GM04503 (cell line): Measurements from ENCODE around the gene ADAM17.

Experiments used
- DNase-seq: peaks from one replicate; pipeline ENCODE4 v3.0.0-alpha.2; 2012; ENCODE audit warnings: low read depth

The ADAM17 gene

DNA sequence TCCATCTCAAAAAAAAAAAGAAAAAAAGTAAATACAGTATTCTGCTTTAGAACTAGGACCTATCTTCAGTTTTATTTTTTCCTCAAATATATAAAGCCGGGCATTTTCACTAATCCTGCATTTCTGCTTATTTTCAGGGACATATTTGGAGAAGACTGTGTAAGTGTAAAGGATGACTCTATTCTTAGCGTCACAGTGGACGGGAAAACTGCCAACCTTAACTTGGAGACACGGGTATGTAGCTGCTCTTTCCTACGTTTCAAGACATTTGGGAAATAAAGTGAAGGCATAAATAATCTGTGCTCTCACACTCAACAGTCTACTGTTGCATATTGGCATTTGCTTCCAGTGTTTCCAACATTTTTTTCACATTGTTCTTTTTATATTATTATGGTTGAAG, 84.4 kb downstream of the ADAM17 start:
- DNase-seq = no peak

DNA sequence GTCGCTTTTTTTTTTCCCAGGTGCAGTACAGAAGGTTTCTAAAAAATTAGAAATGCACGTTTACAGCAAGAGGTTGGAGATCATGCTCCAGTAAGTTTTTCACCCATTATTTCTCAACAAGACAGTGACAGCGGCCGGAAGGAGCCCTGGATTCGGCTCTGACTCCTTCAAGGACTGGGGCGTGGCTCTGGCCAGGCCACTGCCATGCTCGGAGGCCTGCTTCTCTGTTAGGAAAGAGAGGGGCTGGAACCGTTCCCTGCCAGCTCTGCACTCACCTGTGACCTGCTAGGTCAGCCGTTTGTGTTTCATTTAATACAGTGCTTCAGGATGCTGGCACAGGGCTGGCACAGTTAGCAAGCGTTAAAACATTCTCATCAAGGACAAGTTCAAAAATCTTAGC, 87.9 kb downstream of the ADAM17 start:
- DNase-seq = no peak

GRCh38 chr2:9466147-9466683, 89.4 kb downstream of the ADAM17 start:
- no peak for DNase-seq

GRCh38 chr2:9465170-9465569, 90.5 kb downstream of the ADAM17 start:
- DNase-seq = no peak

DNA sequence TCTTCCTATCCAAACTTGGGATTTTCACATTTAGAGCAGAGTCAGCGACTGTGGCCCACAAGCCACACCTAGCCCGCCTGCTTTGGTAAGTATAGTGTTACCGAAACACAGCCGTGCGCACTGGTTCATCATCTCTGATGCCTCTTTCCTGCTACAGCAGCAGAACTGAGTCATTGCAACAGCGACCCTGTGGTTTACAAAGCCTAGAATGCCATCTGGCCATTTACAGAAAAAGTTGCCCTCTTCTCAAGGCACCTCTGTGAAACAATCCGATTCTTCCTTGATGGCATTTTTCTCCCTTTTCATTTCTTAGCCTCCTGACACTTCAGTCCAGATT, 92.0 kb downstream of the ADAM17 start:
- no peak for DNase-seq

DNA sequence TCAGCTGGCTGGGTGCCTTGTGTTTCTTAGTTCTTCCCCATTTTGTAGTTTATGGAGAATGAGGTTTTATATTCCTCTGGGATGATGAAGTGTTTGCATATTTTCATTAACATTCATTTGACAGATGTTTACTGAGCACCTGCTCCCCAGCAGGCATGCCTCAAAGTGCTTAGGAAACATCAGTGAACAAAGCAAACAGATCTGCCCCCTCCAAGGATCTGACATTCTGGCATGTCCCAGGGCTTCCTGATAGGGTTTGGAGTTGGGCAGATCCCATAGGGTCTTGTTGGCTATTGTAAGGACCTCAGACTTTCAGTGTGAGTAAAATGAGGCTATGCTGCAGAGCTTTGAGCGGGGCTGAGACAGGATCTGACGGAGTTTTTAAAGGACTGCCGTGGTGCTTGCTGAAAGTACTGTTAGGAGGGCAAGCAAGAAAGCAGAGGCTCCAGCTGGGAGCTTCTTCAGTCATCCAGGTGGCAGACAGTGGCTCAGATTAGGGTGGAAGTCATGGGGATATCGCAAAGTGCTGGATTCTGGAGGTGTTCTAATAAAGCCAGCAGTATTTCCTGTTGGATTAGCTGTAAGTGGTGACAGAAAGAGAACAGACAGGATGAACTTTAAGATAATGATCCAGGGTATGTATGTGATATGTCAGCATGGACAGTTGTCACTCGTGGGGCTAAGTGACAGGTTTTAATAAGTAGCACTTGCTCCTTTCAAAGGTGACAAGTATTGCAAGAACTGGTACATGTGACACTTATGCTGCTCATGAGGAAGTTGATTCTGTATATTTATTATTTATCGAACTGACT, 92.5 kb downstream of the ADAM17 start:
- no peak for DNase-seq

- no peak for DNase-seq
Observed at GRCh38 chr2:9462313-9462712, 93.3 kb downstream of the ADAM17 start.

GRCh38 chr2:9461079-9461478, 94.6 kb downstream of the ADAM17 start:
- no peak for DNase-seq

GRCh38 chr2:9460441-9461017, 95.1 kb downstream of the ADAM17 start:
- DNase-seq = no peak

DNA sequence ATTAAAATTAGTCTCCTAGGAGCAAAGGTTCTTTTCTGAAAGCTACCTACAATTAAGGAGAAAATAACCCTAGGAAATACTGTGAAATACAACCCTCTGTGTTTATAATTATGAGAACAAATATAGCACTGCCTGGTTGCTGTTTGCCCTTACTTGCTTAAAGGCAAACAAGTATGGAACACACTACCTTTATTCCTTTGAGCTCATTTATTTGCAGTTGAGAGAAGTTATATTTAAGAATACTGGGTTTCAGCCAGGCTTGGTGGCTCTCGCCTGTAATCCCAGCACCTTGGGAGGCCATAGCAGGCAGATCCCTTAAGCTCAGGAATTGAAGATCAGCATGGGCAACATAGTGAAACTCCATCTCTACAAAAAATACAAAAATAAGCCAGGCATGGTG, 104.4 kb downstream of the ADAM17 start:
- DNase-seq = no peak

DNA sequence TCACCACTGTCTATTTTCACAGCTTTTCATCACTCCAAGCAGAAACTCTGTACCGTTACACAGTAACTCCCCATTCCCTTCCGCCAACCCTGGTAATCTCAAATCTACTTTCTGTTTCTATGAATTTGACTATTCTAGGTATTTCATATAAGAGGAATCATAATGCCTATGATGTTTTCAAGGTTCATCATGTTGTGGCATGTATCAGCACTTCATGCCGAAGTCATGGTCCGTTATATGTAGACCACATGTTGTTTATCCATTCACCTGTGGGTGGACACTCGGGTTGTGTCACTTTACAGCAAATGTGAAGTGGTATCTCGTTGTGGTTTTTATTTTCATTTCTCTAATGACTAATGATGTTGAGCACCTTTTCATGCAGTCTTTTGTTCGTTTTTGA, 110.5 kb downstream of the ADAM17 start:
- DNase-seq = no peak

DNA sequence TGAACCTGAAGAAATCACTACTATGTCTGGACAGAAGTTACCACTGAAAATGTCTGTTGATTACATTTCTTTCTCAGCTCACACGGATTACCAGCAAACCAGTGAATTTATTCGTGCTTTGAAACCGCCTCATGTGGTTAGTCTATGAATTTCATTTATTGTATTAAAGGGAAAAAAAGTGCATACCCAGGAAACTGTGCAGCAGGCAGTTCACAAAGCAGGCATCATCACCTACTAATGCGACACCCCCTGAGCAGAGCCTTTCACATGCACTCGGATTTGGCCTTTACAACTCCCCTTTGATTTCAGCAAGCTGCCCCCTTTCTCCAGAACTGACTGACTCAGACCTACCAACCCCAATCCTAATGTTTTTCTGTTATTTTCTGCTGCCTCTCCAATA, 112.1 kb downstream of the ADAM17 start:
- no peak for DNase-seq

GRCh38 chr2:9441556-9441955, 114.1 kb downstream of the ADAM17 start:
- DNase-seq = no peak

- DNase-seq = peak; percentile 50
Observed at GRCh38 chr2:9440058-9440727, 115.4 kb downstream of the ADAM17 start.

GRCh38 chr2:9439536-9439935, 116.1 kb downstream of the ADAM17 start:
- DNase-seq = no peak
